Medulla oblongata (tissue), 1 donor: Measurements from ENCODE around the gene GPD2.
"Not testable (repeated sequence)": the region's sequence is repeated elsewhere in the genome, so short reads cannot be mapped to it uniquely, and the experiment has no call there.

ENCODE experiments used
- DNase-seq: peaks from one replicate; pipeline ENCODE4 v3.0.0-alpha.2; 2015; ENCODE audit errors: extremely low spot score

GPD2 gene

DNA sequence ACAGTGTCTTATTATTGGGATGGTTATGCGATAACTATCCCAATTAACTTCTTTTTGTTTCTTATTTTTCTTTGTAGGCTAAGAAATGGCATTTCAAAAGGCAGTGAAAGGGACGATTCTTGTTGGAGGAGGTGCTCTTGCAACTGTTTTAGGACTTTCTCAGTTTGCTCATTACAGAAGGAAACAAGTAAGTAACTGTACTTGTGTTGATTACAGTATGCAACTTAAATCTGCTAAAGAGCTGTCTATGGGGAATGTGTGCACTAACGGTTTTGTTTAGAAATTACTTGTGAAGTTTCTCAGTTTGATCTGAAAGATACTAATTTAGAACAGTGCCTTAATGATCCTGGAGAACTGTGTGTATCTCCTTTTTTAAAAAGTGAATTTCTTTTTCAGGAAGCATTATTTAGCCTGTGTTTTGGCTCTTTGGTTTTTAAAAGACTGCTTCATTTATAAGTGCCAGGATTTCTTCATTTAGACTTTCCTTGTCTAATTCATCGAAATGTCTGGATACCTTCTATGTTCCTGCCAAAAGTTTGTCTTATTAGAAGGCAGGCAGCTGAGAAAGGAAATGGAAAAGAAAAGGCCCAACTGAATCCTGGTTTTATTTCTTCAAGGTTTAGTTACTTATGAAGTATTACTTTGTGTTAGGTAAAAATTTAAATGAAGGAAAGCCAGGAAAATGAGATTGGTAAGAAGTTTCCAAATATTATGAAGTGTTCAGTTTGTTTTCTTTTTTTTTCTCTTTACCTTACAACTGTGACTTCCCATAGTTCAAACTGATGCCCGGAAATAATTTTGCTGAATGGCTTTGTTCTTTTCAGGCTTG, 40.1 kb downstream of the GPD2 start:
- peak; percentile 56 for DNase-seq

DNA sequence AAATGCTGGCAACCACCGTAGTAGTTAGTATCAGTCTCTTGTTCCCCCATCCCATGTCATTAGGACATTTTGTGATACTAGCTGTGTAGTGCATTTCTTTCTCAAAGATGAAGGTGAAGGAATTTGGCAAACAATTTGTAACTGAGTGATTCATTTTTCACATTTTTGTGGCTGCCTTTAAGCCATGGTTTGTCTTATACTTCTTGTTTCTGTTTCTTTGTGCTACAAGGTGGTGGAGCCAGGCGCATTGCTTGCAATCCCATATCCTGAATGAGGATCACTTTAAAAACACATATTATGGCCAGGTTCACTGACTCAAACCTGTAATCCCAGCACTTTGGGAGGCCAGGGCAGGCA, 40.6 kb downstream of the GPD2 start:
- peak; percentile 45 for DNase-seq

- no peak for DNase-seq
Measured at GRCh38 chr2:156480376-156480775, 44.2 kb downstream of the GPD2 start.

GRCh38 chr2:156481312-156481711, 45.1 kb downstream of the GPD2 start:
- DNase-seq: no peak

- DNase-seq: no peak
Measured at GRCh38 chr2:156483741-156484173, 47.6 kb downstream of the GPD2 start.

GRCh38 chr2:156486147-156486546, 50.0 kb downstream of the GPD2 start:
- no peak for DNase-seq

- no peak for DNase-seq
Measured at GRCh38 chr2:156486614-156487013, 50.4 kb downstream of the GPD2 start.

DNA sequence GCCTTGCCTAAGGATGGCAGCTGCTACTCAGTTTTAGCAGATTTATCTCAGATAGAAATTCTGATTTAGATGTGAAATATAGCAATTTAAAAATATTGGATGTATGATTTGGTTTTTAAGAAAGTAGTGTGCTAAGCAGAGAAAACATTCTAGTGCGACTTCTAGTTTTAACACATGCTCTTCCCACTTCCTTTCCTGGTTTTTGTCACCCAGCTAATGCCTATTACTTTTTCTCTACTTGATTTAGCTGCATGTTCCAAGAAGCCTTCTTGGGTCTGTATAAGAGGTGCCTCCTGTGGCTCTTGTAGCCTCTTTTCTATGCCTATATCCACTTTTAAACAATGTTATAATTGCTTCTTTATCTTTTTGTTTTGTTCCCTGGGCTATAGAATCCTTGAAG, 53.0 kb downstream of the GPD2 start:
- no peak for DNase-seq

- DNase-seq: no peak
Measured at GRCh38 chr2:156489750-156490465, 53.7 kb downstream of the GPD2 start.

DNA sequence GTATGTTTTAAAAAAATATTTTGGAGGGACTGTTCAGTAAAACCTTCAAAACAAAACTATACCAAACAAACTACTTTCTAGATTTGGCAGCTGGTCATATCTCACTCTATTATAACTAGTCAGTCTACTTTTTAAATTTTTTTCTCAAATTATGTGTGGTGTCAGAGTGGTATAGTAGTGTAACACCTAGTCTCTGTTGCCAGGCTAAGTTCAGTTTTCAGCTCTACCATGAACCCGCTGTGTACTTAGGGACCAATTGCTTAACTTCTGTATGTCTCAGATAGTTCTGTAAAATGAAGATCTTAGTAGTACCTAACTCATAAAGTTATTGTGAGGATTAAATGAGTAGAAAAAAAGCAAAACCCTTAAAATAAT, 54.3 kb downstream of the GPD2 start:
- DNase-seq: no peak

DNA sequence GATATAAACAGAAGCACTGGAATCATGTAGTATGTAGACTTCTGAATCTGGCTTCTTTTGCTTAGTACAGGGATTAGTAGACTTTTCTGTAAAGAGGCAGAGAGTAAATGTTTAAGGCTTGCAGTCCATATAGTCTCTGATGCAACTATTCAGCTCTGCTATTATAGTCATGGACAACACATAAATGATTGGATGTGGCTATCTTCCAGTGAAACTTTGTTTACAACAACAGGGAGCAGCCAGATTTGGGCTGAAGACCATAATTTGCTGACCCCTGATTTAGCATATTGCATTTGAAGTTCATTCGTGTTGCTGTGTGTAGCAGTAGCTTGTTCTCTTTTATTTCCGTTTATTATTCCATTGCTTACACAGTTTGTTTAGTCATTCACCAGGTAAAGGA, 55.0 kb downstream of the GPD2 start:
- no peak for DNase-seq

DNA sequence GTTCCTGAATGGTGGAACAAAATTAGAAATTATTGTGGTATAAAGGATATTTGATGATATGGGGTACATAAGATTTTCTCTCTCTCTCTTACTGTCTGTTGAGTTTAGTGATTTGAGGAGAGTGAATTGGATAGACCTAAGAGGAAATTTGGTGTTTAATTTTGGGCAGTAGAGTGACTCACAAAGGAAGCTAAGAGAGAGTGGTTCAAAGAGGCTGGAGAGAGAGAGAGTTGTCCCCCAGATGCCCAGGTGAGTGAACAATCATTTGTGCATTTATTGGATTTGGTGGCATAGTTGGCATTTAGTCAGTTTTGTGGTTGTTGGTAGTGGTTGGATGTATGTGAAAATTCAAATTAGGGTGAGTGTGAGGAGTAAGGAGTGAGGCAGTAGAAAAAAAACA, 56.8 kb downstream of the GPD2 start:
- no peak for DNase-seq

DNA sequence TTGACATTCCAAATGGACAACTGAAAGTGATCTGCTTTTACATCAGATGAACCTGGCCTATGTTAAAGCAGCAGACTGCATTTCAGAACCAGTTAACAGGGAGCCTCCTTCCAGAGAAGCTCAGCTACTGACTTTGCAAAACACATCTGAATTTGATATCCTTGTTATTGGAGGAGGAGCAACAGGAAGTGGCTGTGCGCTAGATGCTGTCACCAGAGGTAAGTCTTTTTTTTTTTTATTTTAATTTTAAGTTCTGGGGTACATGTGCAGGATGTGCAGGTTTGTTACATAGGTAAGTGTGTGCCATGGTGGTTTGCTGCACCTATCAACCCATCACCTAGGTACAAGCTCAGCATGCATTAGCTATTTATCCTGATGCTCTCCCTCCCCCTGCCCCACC, 59.8 kb downstream of the GPD2 start:
- DNase-seq: not testable (repeated sequence)

DNA sequence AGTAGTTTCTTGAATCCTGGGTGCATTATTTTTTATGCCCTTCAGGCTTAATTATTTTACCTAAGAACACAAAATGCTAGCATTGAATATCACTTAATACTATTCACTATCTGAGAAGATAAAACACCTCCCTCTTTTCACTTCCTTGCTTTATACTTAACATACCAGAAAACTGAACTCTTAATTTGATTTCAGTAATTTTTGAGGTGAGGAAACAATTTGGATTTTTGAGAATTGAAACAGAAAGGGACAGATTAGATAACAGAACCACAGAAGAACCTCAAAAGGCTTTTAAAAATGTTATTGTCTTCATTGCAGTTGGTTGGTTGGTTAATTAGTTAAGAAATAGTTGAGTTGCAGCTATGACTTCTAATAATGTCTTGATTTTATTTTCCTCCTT, 69.5 kb downstream of the GPD2 start:
- DNase-seq: no peak

DNA sequence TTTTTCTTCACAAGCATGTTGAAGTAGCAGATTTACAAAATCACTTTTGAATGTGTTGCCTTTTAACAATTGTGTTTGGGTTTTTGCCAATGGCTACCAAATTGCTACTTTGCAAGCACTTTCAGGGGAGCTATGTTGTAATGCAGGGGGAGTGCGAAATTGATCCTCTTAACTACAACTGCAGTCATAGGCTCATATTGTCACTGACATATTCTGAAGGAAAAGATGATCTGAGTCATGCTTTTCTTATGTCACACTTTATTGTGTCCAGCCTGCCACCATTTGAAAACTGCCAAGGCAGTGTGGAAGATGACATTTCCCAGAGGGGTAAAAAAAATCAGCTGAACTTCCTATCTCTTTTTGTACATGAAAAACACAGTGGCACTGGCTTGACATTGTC, 74.9 kb downstream of the GPD2 start:
- peak; percentile 8 for DNase-seq

DNA sequence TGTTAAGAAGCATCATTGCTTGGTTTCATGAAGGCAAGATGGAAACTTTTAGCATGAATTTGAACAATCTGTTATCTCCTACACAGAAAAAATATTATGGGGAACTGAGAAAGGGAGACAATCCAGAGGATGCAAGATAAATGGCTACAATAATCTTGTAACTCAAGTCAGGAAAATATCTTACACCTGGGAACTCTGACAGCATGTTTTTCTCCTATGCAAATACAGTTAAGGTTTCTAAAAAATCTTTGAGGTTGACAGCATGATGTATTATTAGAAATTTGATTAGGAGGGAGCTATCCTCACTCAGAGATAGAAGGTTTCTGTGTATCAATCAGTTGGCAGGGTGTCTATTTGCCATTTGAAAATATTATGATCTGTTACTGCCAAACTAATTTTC, 75.6 kb downstream of the GPD2 start:
- DNase-seq: no peak

DNA sequence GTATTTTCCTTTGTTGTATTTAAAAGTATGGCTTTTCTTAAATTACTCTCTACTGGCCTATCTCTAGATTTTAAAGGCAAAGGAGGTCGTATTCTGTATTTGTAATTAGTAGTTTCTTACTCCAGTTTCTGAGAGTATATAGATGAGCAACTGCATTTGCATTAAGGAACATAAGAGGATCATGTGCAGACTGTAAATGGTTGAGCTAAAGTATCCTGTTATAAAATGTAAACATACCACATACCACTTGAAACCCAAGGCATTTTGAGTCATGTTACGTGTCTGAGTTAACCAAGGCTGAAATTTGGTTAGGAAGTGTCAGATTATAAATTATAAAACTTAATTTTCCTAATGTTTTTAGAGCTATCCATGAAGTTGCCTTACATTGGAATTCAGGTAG, 76.3 kb downstream of the GPD2 start:
- DNase-seq: no peak

DNA sequence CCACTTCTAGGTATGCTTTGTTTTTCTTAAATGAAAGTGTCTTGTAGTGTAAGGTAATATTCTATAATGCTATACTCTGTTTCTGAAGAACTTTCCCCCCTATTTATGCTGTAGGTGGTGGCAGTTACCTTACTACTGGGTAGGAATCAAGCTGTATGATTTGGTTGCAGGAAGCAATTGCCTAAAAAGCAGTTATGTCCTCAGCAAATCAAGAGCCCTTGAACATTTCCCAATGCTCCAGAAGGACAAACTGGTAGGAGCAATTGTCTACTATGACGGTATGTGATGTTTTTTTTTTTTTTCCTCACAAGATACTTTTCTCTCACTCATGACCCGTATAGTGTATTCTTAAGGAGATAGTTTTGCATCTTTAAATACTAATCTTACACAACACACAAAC, 77.0 kb downstream of the GPD2 start:
- DNase-seq: no peak

DNA sequence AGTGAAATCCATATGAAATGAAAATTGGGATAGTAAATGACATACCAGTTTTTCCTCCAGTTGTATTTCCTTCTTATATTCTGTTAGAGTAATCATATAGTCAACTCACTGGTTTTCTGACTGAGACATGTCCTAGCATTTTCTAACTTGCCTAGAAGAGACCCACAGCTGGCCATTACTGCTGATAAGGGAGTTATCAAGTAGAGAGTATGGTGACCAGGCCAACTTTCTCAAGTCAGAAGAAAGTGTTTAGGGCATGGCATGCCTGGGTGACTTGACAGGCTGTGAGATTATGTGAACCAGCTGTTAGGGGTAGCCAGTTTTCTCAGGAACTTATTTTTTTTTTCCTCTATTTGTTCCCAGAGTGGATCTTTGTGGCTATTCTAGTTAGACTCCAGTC, 81.2 kb downstream of the GPD2 start:
- DNase-seq: no peak

GRCh38 chr2:156518138-156518537, 82.0 kb downstream of the GPD2 start:
- no peak for DNase-seq

DNA sequence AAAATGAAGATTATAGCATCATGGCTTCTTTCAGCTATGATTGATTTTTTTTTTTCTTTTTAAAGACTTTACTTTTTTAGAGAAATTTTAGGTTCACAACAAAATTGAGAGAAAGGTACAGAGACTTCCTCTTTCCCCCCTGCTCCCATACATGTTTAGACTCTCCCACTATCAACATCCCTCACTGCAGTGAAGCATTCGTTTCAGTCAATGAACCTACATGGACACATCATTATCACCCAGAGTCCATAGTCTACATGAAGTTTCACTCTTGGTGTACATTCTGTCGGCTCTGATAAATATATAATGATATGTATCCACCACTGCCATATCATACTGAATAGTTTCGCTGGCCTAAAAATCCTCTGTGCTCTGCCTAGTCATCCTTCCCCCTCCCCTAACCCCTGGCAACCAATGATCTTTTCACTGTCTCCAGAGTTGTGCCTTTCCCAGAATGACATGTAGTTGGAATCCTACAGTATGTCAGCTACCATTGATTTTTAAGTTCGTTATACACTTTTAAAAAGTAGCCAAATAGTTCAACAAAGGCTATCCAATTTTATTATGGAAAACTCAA, 86.8 kb downstream of the GPD2 start:
- DNase-seq: no peak

DNA sequence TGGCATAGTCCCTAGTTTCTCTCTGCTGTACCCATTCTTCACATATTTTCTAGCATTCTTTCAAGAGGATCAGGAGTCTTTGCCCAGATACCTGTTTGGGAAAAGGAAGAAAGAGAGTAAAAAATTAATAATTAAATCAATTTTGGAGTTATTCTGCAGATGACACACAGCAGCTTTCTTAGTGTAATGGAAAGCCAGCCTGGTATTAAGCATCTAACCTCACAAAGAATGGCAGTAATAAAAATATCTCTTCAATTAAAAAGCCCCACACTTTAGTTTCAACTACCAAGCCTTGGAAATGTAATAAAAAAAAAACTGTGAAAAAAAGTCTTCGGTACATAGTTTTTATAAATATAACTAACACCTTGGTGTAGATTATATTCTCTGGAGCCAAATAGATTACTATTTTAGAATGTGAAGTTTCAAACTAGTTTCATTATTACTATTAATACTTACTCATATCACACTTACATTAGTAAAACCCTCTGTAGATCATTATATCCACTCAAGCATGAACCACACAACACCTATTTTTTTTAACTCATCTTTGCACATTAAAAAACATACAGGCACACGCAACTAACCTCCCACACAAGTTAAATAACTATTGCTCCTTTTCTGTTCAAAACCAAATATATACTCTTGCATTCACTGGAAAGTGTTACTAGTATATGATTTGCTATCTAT, 90.9 kb downstream of the GPD2 start:
- no peak for DNase-seq

GRCh38 chr2:156528583-156528982, 92.4 kb downstream of the GPD2 start:
- not testable (repeated sequence) for DNase-seq
